Endothelial cell of umbilical vein (primary cell): ENCODE results near the gene TRPC6.
"Not testable (repeated sequence)": the region's sequence is repeated elsewhere in the genome, so short reads cannot be mapped to it uniquely, and the experiment has no call there.

Source experiments
- EZH2 ChIP-seq: IDR thresholded peaks from 2 replicates; pipeline ENCODE4 v1.6.1; 2012; ENCODE audit warnings: borderline replicate concordance, low read depth, mild to moderate bottlenecking, moderate library complexity, low read length, inconsistent platforms; ENCODE audit not compliant: severe bottlenecking
- GATA2 ChIP-seq: IDR thresholded peaks from 2 replicates; pipeline ENCODE4 v1.7.0; 2011; ENCODE audit warnings: low read depth, mild to moderate bottlenecking, moderate library complexity, mixed read lengths, low read length; ENCODE audit not compliant: insufficient read length, insufficient read depth
- JUN ChIP-seq: IDR thresholded peaks from 2 replicates; pipeline ENCODE4 v1.6.1; 2011; ENCODE audit warnings: borderline replicate concordance, low read depth; ENCODE audit not compliant: insufficient read length, insufficient read depth
- MYC ChIP-seq: IDR thresholded peaks from one replicate; pipeline ENCODE4 v1.6.1; 2011; ENCODE audit warnings: mild to moderate bottlenecking, low read depth, low read length
- POLR2A ChIP-seq: IDR thresholded peaks from 2 replicates; pipeline ENCODE4 v1.6.1; 2012; ENCODE audit warnings: low read depth, mild to moderate bottlenecking, control low read depth, low read length
- POLR2AphosphoS5 ChIP-seq: IDR thresholded peaks from 2 replicates; pipeline ENCODE4 v1.6.1; 2012; ENCODE audit warnings: low read depth, mild to moderate bottlenecking, control low read depth, low read length, moderate library complexity; ENCODE audit not compliant: insufficient read depth
- TF ChIP-seq, protein P1 (sequence below): IDR thresholded peaks from 2 replicates; pipeline ENCODE4 v1.6.1; 2011; ENCODE audit not compliant: insufficient read depth, insufficient read length
- TF ChIP-seq, protein P2 (sequence below), 2 donors: IDR thresholded peaks; 1 replicate in 1 of 2; 2 replicates in 1 of 2; pipeline ENCODE4 v1.5.1; 2011; ENCODE audit warnings: low read length in 2 of 2, mild to moderate bottlenecking in 2 of 2, moderate library complexity in 2 of 2, control low read depth in 1 of 2, inconsistent platforms in 1 of 2, low read depth in 1 of 2; ENCODE audit not compliant: insufficient read depth in 1 of 2; ENCODE audit errors: extremely low read depth in 1 of 2

DNA sequence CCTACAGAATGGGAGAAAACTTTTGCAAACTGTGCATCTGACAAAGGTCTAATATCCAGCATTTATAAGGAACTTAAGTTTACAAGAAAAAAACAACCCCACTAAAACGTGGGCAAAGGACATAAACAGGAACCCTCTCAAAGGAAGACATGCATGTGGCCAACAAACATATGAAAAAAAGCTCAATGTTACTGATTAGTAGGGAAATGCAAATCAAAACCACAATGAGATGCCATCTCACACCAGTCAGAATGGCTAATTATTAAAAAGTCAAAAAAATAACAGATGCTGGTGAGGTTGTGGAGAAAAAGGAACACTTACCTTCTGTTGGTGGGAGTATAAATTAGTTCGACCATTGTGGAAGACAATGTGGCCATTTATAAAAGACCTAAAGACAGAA is 145.1 kb downstream of the TRPC6 start:
- TF ChIP-seq, protein P1, sequence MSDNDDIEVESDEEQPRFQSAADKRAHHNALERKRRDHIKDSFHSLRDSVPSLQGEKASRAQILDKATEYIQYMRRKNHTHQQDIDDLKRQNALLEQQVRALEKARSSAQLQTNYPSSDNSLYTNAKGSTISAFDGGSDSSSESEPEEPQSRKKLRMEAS, result not testable (repeated sequence)
- TF ChIP-seq, protein P2, sequence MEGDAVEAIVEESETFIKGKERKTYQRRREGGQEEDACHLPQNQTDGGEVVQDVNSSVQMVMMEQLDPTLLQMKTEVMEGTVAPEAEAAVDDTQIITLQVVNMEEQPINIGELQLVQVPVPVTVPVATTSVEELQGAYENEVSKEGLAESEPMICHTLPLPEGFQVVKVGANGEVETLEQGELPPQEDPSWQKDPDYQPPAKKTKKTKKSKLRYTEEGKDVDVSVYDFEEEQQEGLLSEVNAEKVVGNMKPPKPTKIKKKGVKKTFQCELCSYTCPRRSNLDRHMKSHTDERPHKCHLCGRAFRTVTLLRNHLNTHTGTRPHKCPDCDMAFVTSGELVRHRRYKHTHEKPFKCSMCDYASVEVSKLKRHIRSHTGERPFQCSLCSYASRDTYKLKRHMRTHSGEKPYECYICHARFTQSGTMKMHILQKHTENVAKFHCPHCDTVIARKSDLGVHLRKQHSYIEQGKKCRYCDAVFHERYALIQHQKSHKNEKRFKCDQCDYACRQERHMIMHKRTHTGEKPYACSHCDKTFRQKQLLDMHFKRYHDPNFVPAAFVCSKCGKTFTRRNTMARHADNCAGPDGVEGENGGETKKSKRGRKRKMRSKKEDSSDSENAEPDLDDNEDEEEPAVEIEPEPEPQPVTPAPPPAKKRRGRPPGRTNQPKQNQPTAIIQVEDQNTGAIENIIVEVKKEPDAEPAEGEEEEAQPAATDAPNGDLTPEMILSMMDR (IDR thresholded peaks at IDR 0.05; ENCODE audit: extremely low read depth in 1 of 2, insufficient read depth in 1 of 2, low read depth in 1 of 2, low read length in 2 of 2), result not testable (repeated sequence)
- TF ChIP-seq POLR2A, POLR2AphosphoS5, JUN, GATA2, EZH2, MYC: not testable (repeated sequence)
